Skeletal muscle cell (primary cell): Measurements from ENCODE around the gene CSMD2.
A peak's percentile ranks its signal among the peaks of the same experiment; 100 is the strongest.
"Not testable (repeated sequence)": the region's sequence is repeated elsewhere in the genome, so short reads cannot be mapped to it uniquely, and the experiment has no call there.

Source experiments
- DNase-seq: peaks from one replicate; pipeline ENCODE4 v3.0.0-alpha.2; 2010; ENCODE audit warnings: low read depth
- H3K4me3 ChIP-seq: 2 replicates; pipeline ENCODE4 v1.5.1; 2011; ENCODE audit warnings: low read depth, mild to moderate bottlenecking, control low read depth, low read length, moderate library complexity

The CSMD2 gene

DNA sequence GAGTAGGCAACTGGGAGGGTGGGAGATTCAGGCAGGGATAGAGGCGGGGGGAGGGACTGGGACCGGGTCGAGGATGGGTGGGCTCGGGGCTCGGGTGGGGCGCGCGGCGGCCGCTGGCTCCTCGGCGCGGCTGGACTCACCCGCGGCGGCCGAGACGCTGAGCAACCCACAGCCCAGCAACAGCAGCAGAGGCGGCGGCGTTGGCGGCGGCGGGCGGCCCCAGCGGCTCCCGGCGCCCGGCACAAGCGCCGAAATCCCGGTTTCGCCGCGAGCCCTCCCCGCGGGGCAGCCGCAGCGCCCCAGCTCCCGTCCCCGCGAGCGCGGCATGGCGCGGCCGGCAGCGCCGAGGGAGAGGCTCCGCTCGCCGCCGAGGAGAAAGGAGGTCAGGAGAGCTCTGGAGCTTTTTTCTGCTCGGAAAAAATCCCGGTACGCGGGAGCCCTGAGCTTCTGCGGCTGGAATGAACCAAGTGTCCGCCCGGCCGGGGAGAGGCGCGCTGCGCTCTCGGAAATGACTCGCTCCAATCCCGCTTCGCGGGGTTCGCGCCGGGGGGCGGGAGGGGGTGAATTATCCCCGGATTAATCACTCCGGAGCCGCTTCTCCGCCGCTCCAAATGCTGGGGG is at the start of gene CSMD2:
Gene CSMD2 (minus strand): TSS at position 460 of the 621 bp plus-strand sequence. CDS start 133 bp downstream, at position 327.
- DNase-seq = peak; percentile 2
- H3K4me3 ChIP-seq = peak within 1 kb of the TSS; percentile 39

- DNase-seq = no peak
- H3K4me3 ChIP-seq = no peak overlapping the region
These were observed 48.9 kb upstream of the CSMD2 start for GRCh38 chr1:34213956-34214355.

DNA sequence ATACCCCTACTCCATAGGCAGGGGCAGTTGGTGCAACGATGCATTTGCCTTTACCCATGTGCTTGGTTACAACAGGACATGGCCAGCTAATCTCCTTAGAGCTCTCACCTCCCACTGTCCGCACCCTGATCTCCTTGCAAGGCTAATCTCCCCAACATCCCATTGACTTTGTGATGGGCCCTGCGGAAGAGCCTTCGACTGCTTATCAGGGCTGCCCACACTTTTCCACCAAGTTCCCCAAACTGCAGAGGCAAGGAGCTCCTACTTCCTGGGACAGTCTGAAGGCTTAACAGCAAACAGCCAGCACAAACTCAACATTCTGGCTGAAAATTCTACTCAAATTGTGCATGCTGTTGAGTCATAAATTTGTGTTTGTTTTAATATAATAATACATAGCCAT is 47.6 kb upstream of the CSMD2 start:
- DNase-seq = no peak

DNA sequence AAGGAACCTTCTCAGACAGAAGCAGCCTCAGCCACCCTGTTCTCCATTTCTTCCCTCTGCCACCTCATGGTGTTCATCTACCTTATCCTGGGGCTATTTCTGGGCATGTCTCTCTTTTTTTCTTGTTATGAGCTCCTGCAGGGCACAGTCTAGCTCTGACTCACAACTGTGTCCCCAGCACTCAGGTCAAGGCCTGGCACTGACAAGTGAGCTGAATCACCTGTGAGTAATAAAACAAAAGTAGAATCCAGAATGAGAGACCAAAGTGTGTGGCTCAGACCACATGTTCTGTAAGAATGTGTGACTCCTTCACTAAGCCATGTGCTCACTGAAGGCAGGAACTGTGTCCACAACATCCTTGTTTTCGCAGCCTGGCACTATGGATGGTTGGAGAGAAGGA is 34.9 kb upstream of the CSMD2 start:
- no peak overlapping the region for H3K4me3 ChIP-seq
- DNase-seq = no peak

More for the DNA sequence above, 47.6 kb upstream of the CSMD2 start:
- no peak overlapping the region for H3K4me3 ChIP-seq

- H3K4me3 ChIP-seq = no peak overlapping the region
- no peak for DNase-seq
These were observed 27.6 kb upstream of the CSMD2 start for GRCh38 chr1:34192621-34193020.

DNA sequence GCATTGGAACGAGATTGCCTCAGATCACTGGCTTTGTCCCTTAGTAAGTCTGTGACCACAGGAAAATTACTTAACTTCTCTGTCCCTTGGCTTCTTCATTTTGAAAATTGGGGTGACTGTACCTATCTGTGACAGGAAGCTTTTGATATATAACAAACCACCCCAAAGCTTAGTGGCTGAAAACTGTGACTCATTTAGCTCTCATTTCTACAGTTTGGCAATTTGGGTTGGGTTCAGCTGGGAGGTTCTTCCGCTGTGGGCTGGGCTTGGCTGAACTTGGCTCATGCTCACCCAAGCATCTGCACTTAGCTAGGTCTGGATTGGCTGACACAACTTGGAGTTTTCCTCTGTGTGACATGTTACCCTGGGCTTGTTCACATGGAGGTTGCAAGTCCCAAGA is 25.7 kb upstream of the CSMD2 start:
- no peak overlapping the region for H3K4me3 ChIP-seq
- no peak for DNase-seq

GRCh38 chr1:34188985-34189384 is 24.0 kb upstream of the CSMD2 start:
- no peak overlapping the region for H3K4me3 ChIP-seq
- no peak for DNase-seq

DNA sequence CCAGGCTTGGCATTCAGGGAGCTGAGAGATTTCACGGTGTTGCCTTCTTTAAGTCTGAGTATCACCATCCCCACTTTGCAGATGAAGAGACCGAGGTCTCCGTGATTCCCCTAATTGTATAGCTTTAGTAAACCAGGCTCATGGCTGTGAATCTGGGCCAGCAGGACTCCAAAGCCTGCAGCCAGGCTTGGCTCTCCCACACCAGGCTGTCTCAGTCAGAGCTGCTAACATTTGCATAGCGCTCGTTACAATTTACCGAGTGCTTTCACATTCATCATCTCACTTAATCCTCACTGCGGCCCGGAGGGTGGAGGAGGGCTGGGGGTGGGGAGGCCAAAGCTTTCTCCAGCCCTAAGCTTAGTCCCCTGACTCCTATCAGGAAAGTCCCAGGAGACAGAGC is 23.4 kb upstream of the CSMD2 start:
- no peak overlapping the region for H3K4me3 ChIP-seq
- DNase-seq = no peak

DNA sequence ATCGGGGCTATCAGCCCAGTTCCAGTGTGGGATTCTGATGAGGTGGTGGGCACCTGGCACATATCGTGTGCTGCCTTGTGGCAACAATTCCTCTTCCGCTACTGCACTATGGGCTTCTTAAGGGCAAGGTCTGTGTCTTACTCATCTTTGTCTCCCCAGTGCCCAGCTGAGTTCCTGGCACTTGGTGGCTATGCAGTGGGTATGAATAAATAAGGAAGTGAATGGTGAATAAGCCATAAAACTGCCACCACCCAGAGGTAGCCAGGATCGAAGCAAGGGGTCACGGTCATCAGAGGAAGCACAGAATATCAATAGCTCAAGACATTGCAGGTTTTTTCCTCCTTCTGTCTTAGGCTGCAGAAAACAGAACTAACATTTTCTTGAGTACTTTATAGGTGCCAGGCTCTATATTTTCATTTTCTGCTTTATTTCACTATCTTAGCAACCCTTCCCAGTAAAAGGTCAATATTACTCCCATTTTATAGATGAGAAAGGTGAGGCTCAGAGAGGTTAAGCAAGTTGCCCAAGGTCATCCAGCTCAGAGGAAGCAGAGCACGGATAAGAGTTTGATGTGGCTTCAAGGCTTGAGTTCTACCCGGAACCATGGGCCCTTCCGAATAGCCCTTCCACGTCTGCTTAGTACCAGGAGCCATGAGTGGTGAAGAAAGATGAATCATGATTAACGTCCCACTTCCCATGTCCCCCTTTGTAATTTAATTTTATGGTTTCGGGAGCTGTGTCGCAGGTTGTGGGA is 21.9 kb upstream of the CSMD2 start:
- H3K4me3 ChIP-seq = no peak overlapping the region
- no peak for DNase-seq

- DNase-seq = not testable (repeated sequence)
These were observed 18.4 kb upstream of the CSMD2 start for GRCh38 chr1:34183381-34183780.

GRCh38 chr1:34178072-34178471 is 13.0 kb upstream of the CSMD2 start:
- H3K4me3 ChIP-seq = no peak overlapping the region
- no peak for DNase-seq

More at GRCh38 chr1:34183381-34183780, 18.4 kb upstream of the CSMD2 start:
- H3K4me3 ChIP-seq = not testable (repeated sequence)

DNA sequence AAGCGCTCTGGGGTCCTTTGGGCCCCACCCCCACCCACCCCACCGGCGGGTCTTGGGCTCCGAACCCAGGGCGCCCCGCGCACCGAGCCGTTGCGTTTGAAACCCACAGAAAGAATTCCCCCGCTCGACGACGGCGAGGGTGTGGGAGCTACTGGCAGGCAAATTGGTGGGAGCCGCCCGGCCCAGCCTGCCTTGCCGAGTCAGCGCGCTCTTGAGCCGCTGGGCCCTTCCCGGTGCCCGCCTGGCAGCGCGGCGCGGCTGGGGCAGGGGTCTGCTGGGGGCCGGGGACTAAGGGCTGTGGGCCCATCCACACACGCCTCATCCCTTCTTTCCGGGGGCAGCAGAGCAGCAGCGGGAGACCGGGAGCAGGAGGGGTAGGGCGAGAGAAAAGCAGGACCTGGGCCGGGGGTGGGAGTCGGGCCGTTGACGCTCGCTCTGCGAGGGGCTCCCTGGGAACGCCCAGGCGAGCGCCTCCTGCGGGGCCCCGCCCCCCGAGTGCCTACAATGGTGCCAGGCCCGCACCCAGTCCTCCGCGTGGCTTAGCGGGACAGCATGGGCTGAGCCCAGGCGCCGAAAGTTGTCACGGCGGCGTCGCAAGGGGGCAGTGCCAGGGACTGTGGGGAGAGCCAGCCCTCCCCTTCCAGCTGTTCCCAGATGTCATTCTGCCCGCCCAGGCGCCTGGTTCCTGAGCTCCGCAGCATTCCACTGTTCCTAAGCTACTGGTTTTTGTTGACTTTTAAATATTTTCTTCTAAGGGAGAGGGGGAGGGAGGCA is 12.0 kb upstream of the CSMD2 start, which contains the start of gene C1orf94:
Gene C1orf94 (plus strand): TSS at position 78 of the 774 bp plus-strand sequence. CDS start 883 bp downstream, outside the sequence.
- DNase-seq = no peak
- no peak within 1 kb of the TSS for H3K4me3 ChIP-seq

GRCh38 chr1:34175744-34176143 is 10.7 kb upstream of the CSMD2 start:
- H3K4me3 ChIP-seq = no peak overlapping the region
- no peak for DNase-seq

- H3K4me3 ChIP-seq = no peak overlapping the region
These were observed 2.4 kb upstream of the CSMD2 start for GRCh38 chr1:34167389-34167788.

DNA sequence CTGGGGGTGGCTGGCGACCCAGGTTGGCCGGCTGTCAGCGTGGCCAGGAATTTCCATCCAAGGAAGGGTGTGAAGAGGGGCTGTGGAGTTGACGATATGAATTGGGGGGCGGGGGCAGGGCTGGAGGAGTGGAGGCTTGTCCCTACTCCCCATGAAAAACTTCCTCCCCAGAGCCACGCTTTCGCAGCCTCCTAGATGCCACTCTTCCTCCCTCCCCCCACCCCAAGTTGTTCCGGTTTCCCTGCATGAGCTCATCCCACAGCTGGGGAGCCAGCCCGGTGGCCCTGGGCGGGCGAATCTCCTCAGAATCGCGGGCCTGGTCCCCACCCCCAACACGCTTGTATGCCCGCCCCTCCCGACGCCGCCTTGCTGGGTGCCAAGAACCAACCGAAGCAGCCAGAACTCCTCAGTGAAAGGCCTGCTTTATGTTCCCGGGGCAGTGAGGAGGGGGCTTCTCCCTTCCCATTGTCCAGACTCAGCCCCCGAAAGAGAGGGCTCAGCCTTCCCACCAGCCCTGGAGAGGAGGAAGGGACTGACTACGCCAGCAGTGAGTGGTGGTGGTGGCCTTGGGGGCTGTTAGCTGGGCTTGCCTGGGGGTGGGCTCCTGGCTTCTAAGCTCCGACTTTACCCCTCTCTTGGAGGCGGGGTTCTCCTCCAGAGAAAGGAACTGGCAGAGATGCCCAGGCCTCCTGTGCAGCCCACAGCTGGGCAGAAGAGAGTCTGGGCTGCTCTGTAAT is 1.8 kb upstream of the CSMD2 start:
- DNase-seq = no peak
- H3K4me3 ChIP-seq = no peak overlapping the region

More at GRCh38 chr1:34167389-34167788, 2.4 kb upstream of the CSMD2 start:
- no peak for DNase-seq

DNA sequence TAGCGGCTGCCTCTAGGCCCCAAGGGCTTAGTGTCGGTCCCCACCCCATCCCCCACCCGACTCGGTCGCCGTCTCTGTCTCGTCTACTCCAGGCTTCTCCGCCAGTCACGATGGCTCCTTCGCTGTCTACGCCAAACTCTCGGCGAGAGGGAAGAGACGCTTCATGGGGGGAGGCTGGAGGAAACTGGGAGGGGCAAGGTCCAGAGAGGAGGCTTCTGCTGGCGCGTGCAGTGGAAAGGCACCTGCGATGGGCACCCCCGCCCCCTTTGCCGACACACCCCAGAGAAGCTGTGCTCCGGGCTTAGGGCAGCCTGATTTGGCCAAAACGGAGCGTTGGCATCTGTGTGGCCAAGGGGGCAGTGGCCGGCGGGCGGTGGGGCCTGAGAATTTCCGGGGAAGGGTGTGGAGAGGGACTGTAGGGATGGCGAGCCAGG is 1.2 kb upstream of the CSMD2 start:
- H3K4me3 ChIP-seq = no peak overlapping the region
- no peak for DNase-seq

- no peak for DNase-seq
- H3K4me3 ChIP-seq = peak overlapping the region; percentile 39
These were observed 442 bp upstream of the CSMD2 start for GRCh38 chr1:34165422-34165921.

GRCh38 chr1:34163792-34164731 is 968 bp downstream of the CSMD2 start:
- peak overlapping the region; percentile 39 for H3K4me3 ChIP-seq
- DNase-seq = no peak
